IPS-18c (cell line): ENCODE data around the gene NRDC.

Experiments used
- H3K4me3 ChIP-seq: 2 replicates; pipeline ENCODE4 v1.7.0; 2013; ENCODE audit warnings: low read depth, mild to moderate bottlenecking, low read length, moderate library complexity; ENCODE audit not compliant: insufficient read depth
- H3K9me3 ChIP-seq: one replicate; pipeline ENCODE4 v1.6.1; 2013; ENCODE audit warnings: mild to moderate bottlenecking, low read length, moderate library complexity; ENCODE audit not compliant: control insufficient read depth, insufficient read depth

The NRDC gene

DNA sequence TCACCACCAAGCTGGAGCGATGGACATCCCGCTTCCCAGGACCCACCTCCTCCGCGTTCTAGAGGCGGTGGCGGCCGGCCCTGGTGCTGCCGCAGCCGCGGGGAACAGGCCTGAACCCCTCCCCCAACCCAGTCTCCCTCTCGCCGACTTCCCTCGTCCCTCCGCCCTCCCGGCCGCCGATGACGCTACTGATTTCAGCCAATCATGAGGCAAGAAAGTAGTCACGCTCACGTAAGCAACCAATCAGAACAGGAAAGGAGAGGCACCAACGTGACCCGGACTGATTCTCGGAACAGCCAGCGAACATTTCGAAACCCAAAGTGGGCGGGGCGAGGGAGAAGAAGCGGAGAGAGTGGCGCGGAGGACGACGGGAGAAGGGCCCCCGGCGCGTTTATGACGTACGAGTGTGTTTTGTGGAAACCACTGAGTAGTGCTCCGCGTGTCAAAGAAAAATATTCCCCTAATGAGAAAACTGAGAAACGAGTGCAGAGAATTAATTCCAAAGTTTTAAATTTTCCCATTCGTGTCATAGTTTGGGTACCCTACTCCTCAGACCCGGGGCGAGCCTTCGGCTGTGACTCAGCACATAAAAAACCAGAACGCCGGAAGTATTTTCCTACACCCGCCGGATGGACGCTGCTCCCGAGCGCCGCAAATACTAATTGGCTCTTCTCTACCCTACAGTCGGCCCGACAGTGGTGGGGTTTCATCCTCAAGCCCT is at the start of gene NRDC:
NRDC (minus strand) TSS at position 112 of the 721 bp plus-strand sequence. CDS start 112 bp downstream, outside the sequence.
- no peaks in the 10 kb centered on the region for H3K9me3 ChIP-seq

GRCh38 chr1:51927029-51927428 is 48.5 kb upstream of the NRDC start:
- Histone ChIP-seq H3K4me3 (no peak overlapping the region), H3K9me3 (no peaks in the 10 kb centered on the region)

More for the DNA sequence above, at the start of gene NRDC:
- peak within 1 kb of the TSS; percentile 86 for H3K4me3 ChIP-seq

GRCh38 chr1:51926171-51926812 is 47.8 kb upstream of the NRDC start:
- Histone ChIP-seq H3K4me3 (no peak overlapping the region), H3K9me3 (no peaks in the 10 kb centered on the region)

DNA sequence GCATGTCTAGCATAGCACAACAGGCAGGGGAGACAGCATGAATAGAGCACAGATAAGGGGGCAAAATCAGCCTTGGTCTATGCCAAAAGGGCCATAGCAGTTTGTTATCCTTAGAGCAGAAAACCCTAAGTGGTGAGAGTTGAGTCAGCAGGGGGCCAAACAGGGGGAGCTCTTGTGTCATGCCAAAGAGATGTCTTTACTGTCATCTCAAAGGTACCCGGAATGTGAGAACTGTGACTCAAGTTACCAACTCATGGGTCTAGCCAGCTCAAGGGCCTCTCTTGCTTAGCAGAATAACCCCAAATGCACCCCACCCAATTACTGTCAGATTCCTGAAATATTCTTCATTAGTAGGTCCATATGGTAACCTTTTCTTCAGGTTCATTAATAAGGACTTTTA is 45.9 kb upstream of the NRDC start:
- Histone ChIP-seq H3K4me3 (no peak overlapping the region), H3K9me3 (no peaks in the 10 kb centered on the region)

GRCh38 chr1:51922040-51922439 is 43.5 kb upstream of the NRDC start:
- Histone ChIP-seq H3K4me3 (no peak overlapping the region), H3K9me3 (no peaks in the 10 kb centered on the region)

- Histone ChIP-seq H3K9me3 (no peaks in the 10 kb centered on the region), H3K4me3 (no peak overlapping the region)
These were observed 41.6 kb upstream of the NRDC start for GRCh38 chr1:51920130-51920529.

DNA sequence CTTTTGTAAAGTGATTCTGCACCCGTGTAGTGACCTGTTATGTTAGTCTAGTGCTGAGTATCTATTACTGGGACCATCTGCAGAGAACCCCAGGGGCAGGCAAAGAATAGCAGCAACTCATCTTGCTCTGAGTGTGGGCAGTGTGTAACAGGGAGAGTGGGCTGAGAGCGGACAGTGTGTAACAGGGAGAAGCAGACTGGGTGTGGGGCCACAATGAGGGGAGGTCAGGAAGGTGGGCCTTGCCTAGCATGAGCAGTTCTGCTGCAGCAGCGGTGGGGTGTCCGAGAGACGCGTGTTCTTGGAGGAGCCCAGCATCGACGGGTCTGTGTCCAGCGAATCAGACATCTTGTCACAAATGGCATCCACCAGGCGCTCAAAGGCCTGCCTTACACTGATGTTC is 41.2 kb upstream of the NRDC start:
- no peaks in the 10 kb centered on the region for H3K9me3 ChIP-seq

GRCh38 chr1:51916587-51917405 is 38.3 kb upstream of the NRDC start:
- Histone ChIP-seq H3K4me3 (no peak overlapping the region), H3K9me3 (peaks cover 2% of the 10 kb centered on the region)

More for the DNA sequence above, 41.2 kb upstream of the NRDC start:
- H3K4me3 ChIP-seq: no peak overlapping the region

DNA sequence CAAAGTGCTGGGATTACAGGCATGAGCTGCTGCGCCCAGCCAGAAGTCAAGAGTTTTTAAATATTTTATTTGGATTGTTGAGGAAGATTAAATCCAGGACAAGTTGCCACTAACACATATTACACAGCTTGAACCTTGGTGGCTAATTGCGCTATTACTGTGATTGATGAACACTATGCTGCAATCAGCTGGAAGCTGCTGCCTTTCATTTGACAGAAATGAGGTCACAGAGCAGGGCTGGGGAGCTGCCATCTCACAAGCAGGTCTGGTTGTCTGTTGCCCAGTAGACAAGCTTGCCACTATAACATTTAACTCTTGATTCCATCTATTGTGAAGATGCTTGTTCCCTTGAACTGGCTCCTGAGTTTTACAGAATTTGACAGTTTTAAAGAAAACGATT is 37.4 kb upstream of the NRDC start:
- H3K4me3 ChIP-seq: no peak overlapping the region

GRCh38 chr1:51912881-51913280 is 34.4 kb upstream of the NRDC start:
- Histone ChIP-seq H3K4me3 (no peak overlapping the region), H3K9me3 (peaks cover 2% of the 10 kb centered on the region)

More for the DNA sequence above, 37.4 kb upstream of the NRDC start:
- H3K9me3 ChIP-seq: peaks cover 2% of the 10 kb centered on the region

GRCh38 chr1:51910221-51911000 is 31.9 kb upstream of the NRDC start:
- Histone ChIP-seq H3K4me3 (no peak overlapping the region), H3K9me3 (peaks cover 2% of the 10 kb centered on the region)

DNA sequence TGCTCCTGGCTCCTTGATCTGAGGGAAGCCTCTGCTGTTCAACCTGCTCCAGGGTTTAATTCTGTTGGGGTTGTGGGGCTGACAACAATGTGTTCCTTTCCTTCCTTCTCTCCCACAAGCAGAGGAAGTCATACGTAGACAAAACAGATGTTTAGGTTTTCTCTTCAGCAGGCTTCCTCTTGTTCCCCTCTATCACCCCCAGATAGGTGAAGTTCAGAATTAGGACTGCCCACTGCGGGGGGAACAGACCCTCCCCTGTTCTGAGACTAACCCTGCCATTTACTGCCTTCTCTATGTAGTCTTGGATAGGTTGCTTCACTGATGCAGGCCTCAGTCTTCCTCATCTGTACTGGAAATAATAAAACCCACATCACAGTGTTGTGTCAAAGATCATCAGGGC is 30.0 kb upstream of the NRDC start:
- no peaks in the 10 kb centered on the region for H3K9me3 ChIP-seq
- no peak overlapping the region for H3K4me3 ChIP-seq

DNA sequence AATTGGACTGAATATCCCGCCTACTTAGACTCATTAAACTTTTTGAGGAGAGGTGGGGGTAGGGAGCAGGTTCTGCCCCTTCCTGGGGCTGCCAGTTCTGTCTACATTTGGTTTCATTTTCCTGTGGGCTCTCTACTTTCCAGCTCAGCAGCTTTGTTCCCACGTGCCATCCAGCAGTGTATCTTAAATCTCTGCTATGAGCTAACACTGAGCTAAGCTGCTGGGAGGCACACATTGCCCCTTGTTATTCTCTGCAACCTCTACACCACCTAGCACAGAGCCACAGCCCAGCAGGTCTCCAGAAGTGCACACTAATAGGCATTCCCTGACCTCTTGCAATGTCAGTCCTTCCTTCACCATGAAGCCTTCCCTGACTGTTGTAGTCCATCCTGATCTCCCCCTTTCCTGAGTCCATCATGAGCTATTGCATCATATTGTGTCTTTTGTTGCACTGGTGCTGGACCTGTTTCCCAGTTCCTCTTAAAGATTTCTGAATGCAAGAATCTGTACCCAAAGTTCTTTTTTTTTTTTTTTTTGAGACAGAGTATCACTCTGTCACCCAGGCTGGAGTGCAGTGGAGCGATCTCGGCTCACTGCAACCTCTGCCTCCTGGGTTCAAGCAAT is 28.7 kb upstream of the NRDC start:
- no peaks in the 10 kb centered on the region for H3K9me3 ChIP-seq
- no peak overlapping the region for H3K4me3 ChIP-seq

GRCh38 chr1:51906306-51907078 is 28.0 kb upstream of the NRDC start:
- peaks cover 2% of the 10 kb centered on the region for H3K9me3 ChIP-seq
- no peak overlapping the region for H3K4me3 ChIP-seq

- Histone ChIP-seq H3K9me3 (peaks cover 2% of the 10 kb centered on the region), H3K4me3 (no peak overlapping the region)
These were observed 23.9 kb upstream of the NRDC start for GRCh38 chr1:51902456-51902855.

DNA sequence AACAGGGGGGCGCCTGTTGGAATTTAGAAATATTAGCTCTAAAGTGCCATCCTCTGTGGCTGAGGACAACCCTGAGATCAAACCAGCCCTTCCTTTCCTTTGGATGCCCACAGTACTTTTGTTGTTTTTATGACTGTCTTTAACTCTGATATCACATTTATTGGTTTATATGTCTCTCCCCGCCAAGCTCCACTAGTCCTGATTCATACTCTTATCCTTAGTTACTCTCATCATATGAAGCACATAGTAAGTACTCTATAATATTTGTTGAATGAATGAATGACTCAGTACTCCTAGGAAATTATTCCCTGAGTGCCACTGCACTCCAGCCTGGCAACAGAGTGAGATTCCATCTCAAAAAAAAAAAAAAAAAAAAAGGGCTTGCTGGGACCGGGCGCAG is 22.6 kb upstream of the NRDC start:
- Histone ChIP-seq H3K9me3 (peaks cover 2% of the 10 kb centered on the region), H3K4me3 (no peak overlapping the region)
